Measurements from ENCODE around the gene FARP2.

FARP2 gene

DNA sequence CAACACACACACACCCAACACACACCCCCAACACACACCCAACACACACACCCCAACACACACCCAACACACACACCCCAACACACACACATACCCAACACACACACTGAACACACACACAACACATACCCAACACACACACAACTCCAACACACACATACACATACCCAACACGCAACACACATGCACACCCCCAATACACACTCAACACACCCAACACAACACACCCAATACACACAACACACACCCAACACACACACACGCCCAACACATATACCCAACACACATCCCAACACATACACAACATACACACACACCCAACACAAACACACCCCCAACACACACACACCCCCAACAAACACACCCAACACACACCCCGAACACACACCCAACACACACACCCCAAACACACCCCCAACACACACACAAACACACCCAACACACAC, 160.5 kb downstream of the FARP2 start:
- Histone ChIP-seq H3K4me2 (ENCODE audit: low read length) (no peak overlapping the region), H3K9me2 (ENCODE audit: low read depth, low read length) (no peaks in the 10 kb centered on the region), H3K27me3 (ENCODE audit: insufficient read depth, low read length) (no peaks in the 10 kb centered on the region), H2AFZ (ENCODE audit: low read length) (no peak overlapping the region), H3K79me2 (ENCODE audit: insufficient read depth, low read length) (no peaks in the 10 kb centered on the region), H3K36me3 (ENCODE audit: insufficient read depth, low read length) (no peaks in the 10 kb centered on the region), H3K9ac (ENCODE audit: low read length) (no peak overlapping the region), H3F3A (ENCODE audit: insufficient read depth, low read length) (no peaks in the 10 kb centered on the region), H3K9me3 (ENCODE audit: low read length) (no peaks in the 10 kb centered on the region), H3K27ac (ENCODE audit: low read depth, low read length, poor library complexity, severe bottlenecking) (no peak overlapping the region), H3K4me3 (ENCODE audit: low read depth, low read length, poor library complexity, severe bottlenecking) (no peak overlapping the region), H3K4me1 (ENCODE audit: insufficient read depth, low read length, severe bottlenecking) (no peaks in the 10 kb centered on the region), H4K20me1 (ENCODE audit: insufficient read depth, low read length) (no peaks in the 10 kb centered on the region)
- no peak for TF ChIP-seq EZH2 (IDR thresholded peaks at IDR 0.05; ENCODE audit: borderline replicate concordance, low read length)
- TF ChIP-seq, protein P1, sequence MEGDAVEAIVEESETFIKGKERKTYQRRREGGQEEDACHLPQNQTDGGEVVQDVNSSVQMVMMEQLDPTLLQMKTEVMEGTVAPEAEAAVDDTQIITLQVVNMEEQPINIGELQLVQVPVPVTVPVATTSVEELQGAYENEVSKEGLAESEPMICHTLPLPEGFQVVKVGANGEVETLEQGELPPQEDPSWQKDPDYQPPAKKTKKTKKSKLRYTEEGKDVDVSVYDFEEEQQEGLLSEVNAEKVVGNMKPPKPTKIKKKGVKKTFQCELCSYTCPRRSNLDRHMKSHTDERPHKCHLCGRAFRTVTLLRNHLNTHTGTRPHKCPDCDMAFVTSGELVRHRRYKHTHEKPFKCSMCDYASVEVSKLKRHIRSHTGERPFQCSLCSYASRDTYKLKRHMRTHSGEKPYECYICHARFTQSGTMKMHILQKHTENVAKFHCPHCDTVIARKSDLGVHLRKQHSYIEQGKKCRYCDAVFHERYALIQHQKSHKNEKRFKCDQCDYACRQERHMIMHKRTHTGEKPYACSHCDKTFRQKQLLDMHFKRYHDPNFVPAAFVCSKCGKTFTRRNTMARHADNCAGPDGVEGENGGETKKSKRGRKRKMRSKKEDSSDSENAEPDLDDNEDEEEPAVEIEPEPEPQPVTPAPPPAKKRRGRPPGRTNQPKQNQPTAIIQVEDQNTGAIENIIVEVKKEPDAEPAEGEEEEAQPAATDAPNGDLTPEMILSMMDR (IDR thresholded peaks at IDR 0.05; ENCODE audit: low read length): no peak

DNA sequence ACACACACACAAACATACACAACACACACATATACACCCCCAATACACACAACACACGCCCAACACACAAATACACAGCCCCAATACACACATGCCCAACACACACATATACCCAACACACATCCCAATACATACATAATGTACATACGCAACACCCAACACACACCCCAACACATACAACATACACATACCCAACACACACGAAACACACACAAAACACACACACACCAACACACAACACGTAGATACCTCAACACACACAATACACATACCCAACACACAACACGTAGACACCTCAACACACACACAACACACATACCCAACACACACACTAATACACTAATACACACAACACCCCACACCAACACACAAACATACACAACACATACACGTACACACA, 161.2 kb downstream of the FARP2 start:
- no peak for TF ChIP-seq EZH2 (IDR thresholded peaks at IDR 0.05; ENCODE audit: borderline replicate concordance, low read length)
- TF ChIP-seq, protein P1 (IDR thresholded peaks at IDR 0.05; ENCODE audit: low read length): no peak
- Histone ChIP-seq H3K4me3 (ENCODE audit: low read depth, low read length, poor library complexity, severe bottlenecking) (no peak overlapping the region), H3K9me3 (ENCODE audit: low read length) (no peaks in the 10 kb centered on the region), H2AFZ (ENCODE audit: low read length) (no peak overlapping the region), H3K9ac (ENCODE audit: low read length) (no peak overlapping the region), H3K79me2 (ENCODE audit: insufficient read depth, low read length) (no peaks in the 10 kb centered on the region), H3K4me1 (ENCODE audit: insufficient read depth, low read length, severe bottlenecking) (no peaks in the 10 kb centered on the region), H3K9me2 (ENCODE audit: low read depth, low read length) (no peaks in the 10 kb centered on the region), H3K4me2 (ENCODE audit: low read length) (no peak overlapping the region), H3K27me3 (ENCODE audit: insufficient read depth, low read length) (no peaks in the 10 kb centered on the region), H3K36me3 (ENCODE audit: insufficient read depth, low read length) (no peaks in the 10 kb centered on the region), H4K20me1 (ENCODE audit: insufficient read depth, low read length) (no peaks in the 10 kb centered on the region), H3F3A (ENCODE audit: insufficient read depth, low read length) (no peaks in the 10 kb centered on the region), H3K27ac (ENCODE audit: low read depth, low read length, poor library complexity, severe bottlenecking) (no peak overlapping the region)

DNA sequence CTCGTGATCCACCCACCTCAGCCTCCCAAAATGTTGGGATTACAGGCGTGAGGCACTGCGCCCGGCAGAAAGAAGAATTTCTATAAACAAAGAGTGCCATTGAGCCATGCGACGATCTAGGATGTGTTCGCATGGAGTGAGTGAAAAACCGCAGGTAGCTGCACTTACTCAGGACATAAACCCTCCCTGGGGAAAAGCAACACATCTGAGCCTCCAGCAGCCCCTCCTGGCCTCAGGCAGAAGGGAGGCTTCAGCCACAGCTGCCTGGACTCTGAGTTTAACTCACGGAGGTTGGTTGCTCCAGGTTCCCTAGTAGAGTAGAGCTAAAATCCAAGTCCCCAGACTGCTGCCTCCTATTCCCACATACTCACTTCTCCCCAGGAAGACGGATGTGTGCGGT, 163.6 kb downstream of the FARP2 start:
- Histone ChIP-seq H3K4me3 (ENCODE audit: low read depth, low read length, poor library complexity, severe bottlenecking) (no peak overlapping the region), H3K36me3 (ENCODE audit: insufficient read depth, low read length) (no peaks in the 10 kb centered on the region), H3K9ac (ENCODE audit: low read length) (no peak overlapping the region), H3K9me2 (ENCODE audit: low read depth, low read length) (no peaks in the 10 kb centered on the region), H3K9me3 (ENCODE audit: low read length) (no peaks in the 10 kb centered on the region), H4K20me1 (ENCODE audit: insufficient read depth, low read length) (no peaks in the 10 kb centered on the region), H2AFZ (ENCODE audit: low read length) (no peak overlapping the region), H3K27me3 (ENCODE audit: insufficient read depth, low read length) (no peaks in the 10 kb centered on the region), H3K4me1 (ENCODE audit: insufficient read depth, low read length, severe bottlenecking) (no peaks in the 10 kb centered on the region), H3K27ac (ENCODE audit: low read depth, low read length, poor library complexity, severe bottlenecking) (no peak overlapping the region), H3F3A (ENCODE audit: insufficient read depth, low read length) (no peaks in the 10 kb centered on the region), H3K79me2 (ENCODE audit: insufficient read depth, low read length) (no peaks in the 10 kb centered on the region), H3K4me2 (ENCODE audit: low read length) (no peak overlapping the region)
- TF ChIP-seq EZH2 (IDR thresholded peaks at IDR 0.05; ENCODE audit: borderline replicate concordance, low read length): no peak
- TF ChIP-seq, protein P1 (IDR thresholded peaks at IDR 0.05; ENCODE audit: low read length): no peak
